KOPT-K1 (cell line): Measurements from ENCODE around the gene LRIG2.
"Not testable (repeated sequence)": the region's sequence is repeated elsewhere in the genome, so short reads cannot be mapped to it uniquely, and the experiment has no call there.

Experiments used
- H3K27ac ChIP-seq: fragments of 200-600 bp; sonication (generic); 2 replicates; pipeline ENCODE4 v1.5.1; 2016; ENCODE audit warnings: antibody characterized with exemption, mild to moderate bottlenecking, low read depth, low read length; ENCODE audit not compliant: poor library complexity, severe bottlenecking
- H3K36me3 ChIP-seq: fragments of 200-600 bp; sonication (generic); 2 replicates; pipeline ENCODE4 v1.5.1; 2017; ENCODE audit warnings: antibody characterized with exemption, mild to moderate bottlenecking, low read length, moderate library complexity; ENCODE audit not compliant: insufficient read depth
- H3K9me3 ChIP-seq: fragments of 200-600 bp; sonication (generic); 2 replicates; pipeline ENCODE4 v1.5.1; 2017; ENCODE audit warnings: antibody characterized with exemption, low read length, mild to moderate bottlenecking; ENCODE audit not compliant: insufficient read depth, poor library complexity, severe bottlenecking

Gene LRIG2

DNA sequence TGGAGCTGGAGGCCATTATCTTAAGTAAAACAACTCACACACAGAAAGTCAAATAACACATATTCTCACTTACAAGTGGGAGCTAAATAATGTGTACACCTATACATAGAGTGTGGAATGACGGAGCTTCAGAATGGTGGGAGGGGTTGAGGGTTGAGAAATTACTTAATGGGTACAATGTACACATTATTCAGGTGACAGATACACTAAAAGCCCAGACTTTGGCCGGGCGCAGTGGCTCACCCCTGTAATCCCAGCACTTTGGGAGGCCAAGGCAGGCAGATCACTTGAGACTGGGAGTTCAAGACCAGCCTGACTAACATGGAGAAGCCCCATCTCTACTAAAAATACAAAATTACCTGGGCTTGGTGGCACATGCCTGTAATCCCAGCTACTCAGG is 24.9 kb upstream of the LRIG2 start:
- Histone ChIP-seq H3K9me3 (no peaks in the 10 kb centered on the region), H3K27ac (peak overlapping the region; percentile 94), H3K36me3 (no peaks in the 10 kb centered on the region)

GRCh38 chr1:113053344-113054126 is 19.5 kb upstream of the LRIG2 start:
- peak overlapping the region; percentile 39 for H3K27ac ChIP-seq
- H3K9me3 ChIP-seq: no peaks in the 10 kb centered on the region
- no peaks in the 10 kb centered on the region for H3K36me3 ChIP-seq

DNA sequence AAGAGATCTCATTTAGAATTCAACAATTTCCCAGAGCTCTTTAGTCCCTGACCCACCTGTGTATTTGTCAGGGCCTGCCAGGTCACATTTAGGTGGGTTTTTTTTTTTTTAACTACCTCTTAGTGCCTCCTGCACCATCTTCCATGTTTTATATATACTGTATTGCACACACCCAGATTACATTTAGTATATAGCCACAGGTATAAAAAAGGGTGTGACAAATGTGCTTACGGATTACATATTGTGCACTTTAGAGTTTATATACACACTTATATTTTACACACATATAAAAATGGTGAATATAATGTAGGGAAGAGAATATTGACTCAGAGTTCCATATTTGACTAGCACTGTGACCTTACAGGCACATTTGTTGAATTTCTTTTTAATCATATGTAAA is 17.4 kb upstream of the LRIG2 start:
- Histone ChIP-seq H3K36me3 (no peaks in the 10 kb centered on the region), H3K9me3 (no peaks in the 10 kb centered on the region), H3K27ac (no peak overlapping the region)

DNA sequence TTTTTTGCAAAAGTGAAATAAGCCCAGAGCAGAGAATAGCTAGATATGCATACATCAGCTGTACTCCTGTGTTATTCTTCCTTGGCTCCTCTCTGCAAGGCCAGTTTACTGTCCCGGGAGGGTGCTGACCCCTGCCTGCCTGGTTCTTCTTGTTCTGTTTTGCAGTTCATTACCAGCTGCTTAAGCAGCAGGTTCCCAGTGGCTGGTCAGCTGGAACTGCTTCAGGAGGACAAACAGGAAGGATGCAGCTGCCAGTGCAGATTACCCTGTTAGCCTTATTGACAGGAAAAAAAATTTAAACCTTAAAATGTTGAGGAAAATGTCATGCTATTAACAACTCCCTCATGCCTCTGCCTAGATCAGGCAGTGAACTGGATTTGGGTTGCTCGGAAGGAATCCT is 16.0 kb upstream of the LRIG2 start:
- H3K9me3 ChIP-seq: no peaks in the 10 kb centered on the region
- no peaks in the 10 kb centered on the region for H3K36me3 ChIP-seq
- peak overlapping the region; percentile 49 for H3K27ac ChIP-seq

DNA sequence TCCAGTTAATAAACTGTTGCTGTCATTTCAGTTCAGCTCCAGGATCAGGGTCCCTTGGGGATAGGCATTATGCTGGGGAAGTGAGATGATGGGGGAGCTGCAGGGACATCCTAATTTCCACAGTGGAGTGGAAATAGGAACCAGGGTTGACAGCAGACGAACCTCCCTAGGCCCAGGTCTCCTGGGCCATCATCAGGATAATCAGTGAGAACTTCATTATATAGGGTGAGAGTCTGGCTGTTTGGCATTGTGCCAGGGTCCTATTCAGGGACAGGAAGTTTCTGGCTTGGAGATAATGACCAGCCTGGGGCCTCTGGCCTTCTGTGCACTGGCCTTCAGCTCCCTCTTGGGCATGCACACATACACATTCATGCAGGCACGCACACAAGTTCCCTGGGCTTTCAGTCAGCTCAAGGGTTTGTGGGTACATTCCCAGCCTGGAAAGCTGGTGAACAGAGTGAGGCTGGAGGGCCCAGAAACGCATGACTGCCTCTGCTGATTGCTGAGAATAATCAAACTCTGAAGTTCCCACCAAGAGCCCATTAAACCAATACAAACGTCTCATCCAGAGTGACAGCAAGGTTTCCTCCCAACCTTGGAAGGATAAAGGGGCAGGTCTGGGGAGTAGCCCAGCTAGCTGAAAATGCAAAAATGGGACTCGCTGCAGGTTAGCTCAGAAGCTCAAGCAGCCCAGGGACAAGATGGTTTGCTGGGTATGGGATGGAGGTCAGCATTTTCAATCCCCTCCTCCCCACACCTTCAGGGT is 13.9 kb upstream of the LRIG2 start:
- Histone ChIP-seq H3K9me3 (no peaks in the 10 kb centered on the region), H3K36me3 (no peaks in the 10 kb centered on the region), H3K27ac (peak overlapping the region; percentile 24)

GRCh38 chr1:113063456-113063855 is 9.5 kb upstream of the LRIG2 start:
- H3K36me3 ChIP-seq, H3K27ac ChIP-seq, H3K9me3 ChIP-seq: not testable (repeated sequence)

DNA sequence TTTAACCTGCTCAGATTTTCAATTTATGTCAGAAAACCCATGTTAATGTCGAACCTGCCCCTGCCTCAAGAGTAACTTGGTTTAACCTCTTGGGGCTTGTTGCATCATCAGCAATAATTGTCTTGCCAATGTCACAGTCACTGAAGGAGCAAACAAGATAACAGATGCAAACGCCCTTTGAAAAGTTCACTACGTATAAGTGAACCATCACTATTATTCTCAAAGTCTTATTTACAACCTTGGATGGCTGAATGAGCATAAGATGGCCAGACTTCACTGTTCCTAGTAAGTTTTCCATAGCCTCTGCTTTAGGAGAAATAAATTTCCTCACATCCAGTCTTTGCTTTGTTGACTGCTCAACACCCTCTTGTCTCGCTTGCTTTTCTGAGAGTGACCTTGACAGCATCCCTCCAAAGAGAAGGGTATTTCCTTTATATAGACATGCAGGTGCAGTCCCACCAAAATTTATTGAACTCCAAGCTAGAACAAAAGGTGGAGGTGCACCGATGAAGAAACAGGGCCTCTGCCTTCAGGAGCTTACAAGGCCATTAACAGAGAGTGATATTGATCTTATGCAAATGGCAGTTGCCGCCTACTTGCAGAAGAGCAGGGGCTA is 749 bp upstream of the LRIG2 start:
- peak overlapping the region; percentile 73 for H3K27ac ChIP-seq
- H3K9me3 ChIP-seq: no peaks in the 10 kb centered on the region
- H3K36me3 ChIP-seq: peaks cover 13% of the 10 kb centered on the region

- H3K27ac ChIP-seq: peak overlapping the region; percentile 73
- peaks cover 20% of the 10 kb centered on the region for H3K36me3 ChIP-seq
- no peaks in the 10 kb centered on the region for H3K9me3 ChIP-seq
Observed at GRCh38 chr1:113073479-113073950, 517 bp downstream of the LRIG2 start.

GRCh38 chr1:113074237-113074636 is 1.2 kb downstream of the LRIG2 start:
- Histone ChIP-seq H3K36me3 (peaks cover 26% of the 10 kb centered on the region), H3K9me3 (no peaks in the 10 kb centered on the region), H3K27ac (peak overlapping the region; percentile 73)

DNA sequence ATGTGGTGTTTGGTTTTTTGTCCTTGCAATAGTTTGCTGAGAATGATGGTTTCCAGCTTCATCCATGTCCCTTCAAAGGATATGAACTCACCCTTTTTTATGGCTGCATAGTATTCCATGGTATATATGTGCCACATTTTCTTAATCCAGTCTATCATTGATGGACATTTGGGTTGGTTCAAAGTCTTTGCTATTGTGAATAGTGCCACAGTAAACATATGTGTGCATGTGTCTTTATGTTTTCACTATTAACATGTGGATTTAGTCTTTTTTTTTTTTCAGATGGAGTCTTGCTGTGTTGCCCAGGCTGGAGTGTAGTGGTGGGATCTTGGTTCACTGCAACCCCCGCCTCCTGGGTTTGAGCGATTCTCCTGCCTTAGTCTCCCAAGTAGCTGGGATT is 5.0 kb downstream of the LRIG2 start:
- not testable (repeated sequence) for H3K27ac ChIP-seq, H3K9me3 ChIP-seq
- H3K36me3 ChIP-seq: peaks cover 60% of the 10 kb centered on the region

DNA sequence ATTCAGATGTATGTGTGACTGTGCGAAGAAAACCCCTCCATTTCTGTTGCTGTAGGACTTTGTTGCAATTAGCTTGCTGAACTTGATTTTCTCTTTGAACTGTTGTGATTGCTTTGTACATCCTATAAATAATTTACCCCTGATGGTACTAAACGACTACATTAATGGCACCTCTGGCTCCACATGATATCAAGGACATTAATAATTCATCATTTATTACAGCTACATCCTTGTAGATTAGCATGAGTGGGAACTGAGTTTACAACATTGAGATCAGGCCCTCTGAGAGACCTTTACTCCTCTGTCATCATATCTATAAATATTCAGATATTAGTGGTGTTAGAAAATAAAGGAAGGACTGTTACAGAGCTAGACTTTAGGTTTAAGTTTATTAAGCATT is 13.5 kb downstream of the LRIG2 start:
- H3K9me3 ChIP-seq: peaks cover 4% of the 10 kb centered on the region
- H3K36me3 ChIP-seq: peaks cover 51% of the 10 kb centered on the region
- H3K27ac ChIP-seq: no peak overlapping the region

DNA sequence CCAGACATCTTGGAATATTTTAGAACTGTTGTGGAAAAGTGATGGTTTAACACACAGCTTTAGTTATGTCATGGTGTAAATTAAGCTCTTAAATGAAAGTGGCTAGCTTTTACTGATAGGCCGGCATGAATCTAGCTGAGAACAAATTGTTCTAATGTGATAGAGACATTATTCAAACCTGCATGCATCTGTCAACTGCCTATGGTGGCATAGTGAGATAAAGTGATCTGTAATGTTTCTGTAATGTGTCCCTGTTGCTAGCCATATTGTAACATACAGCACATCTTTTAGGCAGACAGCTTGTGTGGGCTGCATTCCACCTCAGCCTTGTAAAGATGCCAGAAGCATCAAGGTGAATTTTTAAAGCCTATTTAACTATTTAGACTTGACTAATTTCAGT is 16.0 kb downstream of the LRIG2 start:
- peaks cover 56% of the 10 kb centered on the region for H3K36me3 ChIP-seq
- H3K27ac ChIP-seq: no peak overlapping the region
- no peaks in the 10 kb centered on the region for H3K9me3 ChIP-seq

- H3K9me3 ChIP-seq: no peaks in the 10 kb centered on the region
- peaks cover 61% of the 10 kb centered on the region for H3K36me3 ChIP-seq
- no peak overlapping the region for H3K27ac ChIP-seq
Observed at GRCh38 chr1:113090051-113090450, 17.1 kb downstream of the LRIG2 start.

GRCh38 chr1:113091988-113092594 is 19.1 kb downstream of the LRIG2 start:
- Histone ChIP-seq H3K9me3 (no peaks in the 10 kb centered on the region), H3K36me3 (peaks cover 62% of the 10 kb centered on the region), H3K27ac (no peak overlapping the region)

DNA sequence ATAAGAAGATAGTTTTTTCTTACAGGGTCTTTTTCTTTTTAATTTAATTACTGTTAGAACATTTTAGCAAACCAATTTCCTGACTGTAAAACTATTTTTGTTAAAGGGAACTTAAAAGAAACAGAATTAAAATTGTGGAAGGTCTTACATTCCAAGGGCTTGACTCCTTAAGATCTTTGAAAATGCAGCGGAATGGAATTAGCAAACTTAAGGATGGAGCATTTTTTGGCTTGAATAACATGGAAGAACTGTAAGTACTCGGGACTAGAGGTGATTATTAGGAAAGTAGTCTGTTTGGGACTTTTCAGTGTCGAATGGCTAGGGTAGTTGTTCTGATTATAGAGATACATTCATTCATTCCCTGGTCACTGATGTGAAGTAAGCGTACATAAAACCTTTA is 21.5 kb downstream of the LRIG2 start:
- Histone ChIP-seq H3K36me3 (peaks cover 86% of the 10 kb centered on the region), H3K27ac (no peak overlapping the region), H3K9me3 (no peaks in the 10 kb centered on the region)
